GM10248 (cell line): ENCODE data around the gene EEF1A1.
A peak's percentile ranks its signal among the peaks of the same experiment; 100 is the strongest.

Experiments used
- CTCF ChIA-PET: fragments of 300-600 bp; sonication (Branson Sonifier 250); formaldehyde crosslinking; extraction: SDS; loops from one replicate; lab custom pipeline; 2021; ENCODE audit warnings: antibody characterized with exemption; lab: Yijun Ruan, JAX
- POLR2A ChIA-PET: fragments of 350-650 bp; sonication (Branson Sonifier 250); formaldehyde crosslinking; extraction: SDS; loops from one replicate; lab custom pipeline; 2020; ENCODE audit warnings: antibody characterized with exemption; lab: Yijun Ruan, JAX
- DNase-seq: peaks from one replicate; pipeline ENCODE4 v3.0.0; 2012; ENCODE audit errors: extremely low spot score
- TF ChIP-seq, protein P1 (sequence below): IDR thresholded peaks from 2 replicates; pipeline ENCODE4 v1.5.1; 2012; ENCODE audit warnings: mild to moderate bottlenecking, low read depth; ENCODE audit errors: extremely low read depth, missing control alignments, control extremely low read depth

EEF1A1 gene

DNA sequence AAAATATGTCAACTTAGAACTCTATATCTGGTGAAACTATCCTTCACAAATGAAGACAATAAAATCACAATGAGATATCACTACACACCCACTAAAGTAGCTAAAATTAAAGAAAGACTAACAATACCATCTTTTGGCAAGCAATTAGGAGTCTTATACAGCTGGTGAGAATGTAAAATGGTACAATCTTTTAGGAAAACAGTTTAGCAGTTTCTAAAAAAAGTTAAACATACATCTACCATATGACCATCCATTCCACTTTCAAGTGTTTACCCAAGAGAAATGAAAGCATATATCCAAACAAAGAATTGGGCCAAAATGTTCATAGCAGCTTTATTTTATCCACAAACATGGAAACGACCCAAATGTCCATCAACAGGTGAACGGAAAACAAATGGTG, 13.8 kb upstream of the EEF1A1 start:
- ChIA-PET CTCF (interaction anchor here (1.0 to 1.1 kb wide), 2 partner anchors 8 to 11 kb away, joined by 4 read pairs; no protein-coding TSS in a partner anchor), POLR2A (no interaction called here)
- no peak for DNase-seq
- TF ChIP-seq, protein P1, sequence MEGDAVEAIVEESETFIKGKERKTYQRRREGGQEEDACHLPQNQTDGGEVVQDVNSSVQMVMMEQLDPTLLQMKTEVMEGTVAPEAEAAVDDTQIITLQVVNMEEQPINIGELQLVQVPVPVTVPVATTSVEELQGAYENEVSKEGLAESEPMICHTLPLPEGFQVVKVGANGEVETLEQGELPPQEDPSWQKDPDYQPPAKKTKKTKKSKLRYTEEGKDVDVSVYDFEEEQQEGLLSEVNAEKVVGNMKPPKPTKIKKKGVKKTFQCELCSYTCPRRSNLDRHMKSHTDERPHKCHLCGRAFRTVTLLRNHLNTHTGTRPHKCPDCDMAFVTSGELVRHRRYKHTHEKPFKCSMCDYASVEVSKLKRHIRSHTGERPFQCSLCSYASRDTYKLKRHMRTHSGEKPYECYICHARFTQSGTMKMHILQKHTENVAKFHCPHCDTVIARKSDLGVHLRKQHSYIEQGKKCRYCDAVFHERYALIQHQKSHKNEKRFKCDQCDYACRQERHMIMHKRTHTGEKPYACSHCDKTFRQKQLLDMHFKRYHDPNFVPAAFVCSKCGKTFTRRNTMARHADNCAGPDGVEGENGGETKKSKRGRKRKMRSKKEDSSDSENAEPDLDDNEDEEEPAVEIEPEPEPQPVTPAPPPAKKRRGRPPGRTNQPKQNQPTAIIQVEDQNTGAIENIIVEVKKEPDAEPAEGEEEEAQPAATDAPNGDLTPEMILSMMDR: no peak

DNA sequence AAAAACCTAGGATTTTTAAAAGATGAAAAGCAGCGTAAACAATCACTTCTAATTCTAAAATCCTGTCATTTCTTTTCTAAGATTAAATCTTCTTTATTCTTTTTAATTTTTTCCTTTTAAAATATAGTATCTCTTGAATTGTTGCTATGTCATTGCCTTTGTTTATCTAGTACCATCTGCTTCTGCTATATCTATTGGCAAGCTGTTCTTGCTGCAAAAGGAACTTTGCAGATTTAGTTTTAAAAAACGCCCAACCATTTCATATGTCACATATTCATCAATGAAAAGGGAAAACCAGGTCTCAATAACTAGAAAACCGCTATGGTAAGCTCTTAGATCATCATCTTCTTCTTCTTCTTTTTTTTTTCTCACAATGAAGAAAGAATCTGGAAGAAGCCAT, 11.5 kb upstream of the EEF1A1 start:
- TF ChIP-seq, protein P1: no peak
- no peak for DNase-seq
- POLR2A ChIA-PET: interaction anchor here (1.1 kb wide), 1 partner anchor 11 kb away, joined by 3 read pairs; the partner anchor contains the start of gene EEF1A1
- CTCF ChIA-PET: interaction anchor here (1.0 to 1.3 kb wide), 2 partner anchors 11 to 17 kb away, joined by 3 read pairs; partner anchors contain the start of gene EEF1A1

DNA sequence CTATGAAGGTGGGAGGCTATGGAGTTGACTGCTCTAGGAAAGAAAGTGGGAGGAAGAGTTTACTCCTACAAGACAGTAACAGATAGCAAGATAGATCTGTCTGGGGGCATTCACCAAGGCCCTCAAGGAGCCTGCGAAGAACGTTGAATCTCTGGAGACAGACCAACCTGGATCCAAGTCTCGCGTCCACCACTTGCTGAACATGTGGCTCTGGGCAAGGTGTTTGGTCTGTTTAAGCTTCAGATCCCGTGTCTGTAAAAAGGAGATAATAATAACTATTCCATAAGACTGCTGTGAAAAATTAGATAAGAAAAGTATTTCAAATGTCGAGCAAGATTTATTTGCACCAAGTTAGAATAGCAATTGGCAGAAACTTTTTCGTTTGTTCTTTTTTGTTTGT, 8.1 kb upstream of the EEF1A1 start:
- TF ChIP-seq, protein P1: no peak
- CTCF ChIA-PET: interaction anchor here (1.2 to 2.3 kb wide), 3 partner anchors 19 to 124 kb away, joined by 3 to 5 read pairs (median 5); partner anchors contain the start of gene SLC17A5
- DNase-seq: no peak
- POLR2A ChIA-PET: interaction anchor here (1.4 kb wide), 1 partner anchor 17 kb away, joined by 4 read pairs; no protein-coding TSS in a partner anchor

DNA sequence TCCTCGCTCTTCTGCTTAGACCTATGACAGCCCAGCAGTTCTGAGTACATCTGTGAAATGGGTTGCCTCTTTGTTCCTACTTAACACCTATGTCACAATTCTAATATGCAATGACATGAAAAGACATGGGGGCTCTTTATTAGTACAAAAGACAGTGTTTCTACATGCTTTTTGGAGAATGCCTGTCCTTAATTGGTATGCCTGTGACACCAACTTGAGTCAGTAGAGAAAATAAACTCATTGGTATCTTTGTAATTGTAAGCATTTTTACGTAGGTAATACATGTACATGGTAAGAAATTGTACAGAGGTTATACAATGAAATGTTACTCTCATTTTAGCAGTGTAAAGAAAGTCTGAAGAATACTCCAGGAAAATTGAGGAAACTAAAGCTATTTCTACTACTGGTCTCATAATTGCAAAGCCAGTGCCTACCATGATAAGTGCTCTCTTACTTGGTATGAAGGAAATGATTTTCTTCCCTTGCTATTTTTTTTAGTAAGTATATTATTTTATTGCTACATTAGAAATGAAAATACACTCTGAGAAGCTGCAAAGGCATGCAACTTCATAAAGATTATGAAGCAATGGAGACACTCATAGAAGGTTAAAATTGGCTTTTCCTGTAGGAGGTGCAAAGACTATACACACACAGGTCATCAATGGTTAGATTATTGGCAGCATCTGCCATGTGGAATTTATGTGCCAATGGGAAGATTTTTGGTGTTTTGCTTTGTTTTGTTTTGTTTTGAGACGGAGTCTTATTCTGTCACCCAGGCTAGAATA, 4.9 kb upstream of the EEF1A1 start:
- ChIA-PET POLR2A (no interaction called here), CTCF (interaction anchor here (1.2 to 2.5 kb wide), 3 partner anchors 24 to 54 kb away, joined by 3 to 12 read pairs (median 7); no protein-coding TSS in a partner anchor)
- TF ChIP-seq, protein P1: no peak
- no peak for DNase-seq

DNA sequence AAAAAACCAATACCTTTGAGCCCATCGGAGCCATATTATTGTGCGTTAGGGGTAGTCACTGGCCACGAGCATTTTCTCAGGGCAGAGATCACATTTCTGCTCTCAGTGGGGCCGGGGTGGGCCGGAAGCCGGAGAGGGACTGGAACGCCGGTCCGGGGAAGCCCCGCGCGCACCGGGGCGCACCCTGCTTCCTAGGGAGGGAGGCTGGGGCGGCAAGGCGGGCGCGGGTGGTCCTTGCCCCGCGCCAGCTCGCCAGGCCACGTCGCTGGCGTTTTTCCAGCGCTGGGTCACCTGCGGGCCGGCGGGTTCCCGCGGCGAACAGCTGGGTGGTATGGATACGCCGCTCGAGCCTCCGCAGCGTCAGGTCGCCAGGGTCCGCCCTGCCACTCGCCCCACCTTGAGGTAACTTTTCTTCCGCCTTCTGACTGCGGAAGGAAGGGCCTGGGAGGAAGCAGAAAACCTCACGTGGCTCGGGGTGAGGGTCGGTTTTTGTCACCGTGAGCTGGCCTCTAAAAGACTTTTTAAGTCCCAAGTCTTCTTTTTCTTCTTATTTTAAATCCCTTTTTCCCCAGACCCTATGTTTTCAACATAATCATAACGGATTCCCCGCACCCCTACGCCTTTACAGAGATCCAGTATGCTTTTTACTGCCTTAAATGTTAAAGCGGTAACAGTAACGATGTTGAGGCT, 2.7 kb upstream of the EEF1A1 start:
- ChIA-PET CTCF (interaction anchor here (1.1 to 3.3 kb wide), 6 partner anchors 11 to 123 kb away, joined by 3 to 22 read pairs (median 6); no protein-coding TSS in a partner anchor), POLR2A (no interaction called here)
- TF ChIP-seq, protein P1: no peak
- peak; percentile 71 for DNase-seq
